Measurements from ENCODE around the gene MORC2.

Gene MORC2

DNA sequence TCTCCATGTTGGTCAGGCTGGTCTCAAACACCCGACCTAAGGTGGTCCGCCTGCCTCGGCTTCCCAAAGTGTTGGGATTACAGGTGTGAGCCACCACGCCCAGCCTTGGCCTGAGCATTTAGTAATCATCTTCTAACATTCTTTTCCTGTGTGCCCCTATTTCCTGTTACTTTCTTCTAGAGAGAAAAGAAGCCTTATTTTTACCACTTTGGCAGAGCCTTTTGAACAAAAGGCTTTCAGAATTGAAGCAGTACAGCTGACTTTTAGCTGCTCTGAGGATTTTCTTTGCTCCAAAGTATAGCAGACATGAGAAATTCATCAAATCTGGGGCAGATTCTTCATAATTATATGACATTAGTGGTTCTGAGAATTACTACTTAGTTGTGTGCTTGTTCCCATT is 13.4 kb downstream of the MORC2 start:
- Histone ChIP-seq H3K4me3 (ENCODE audit: low read depth in 1 of 5, low read length in 5 of 5) (no peak overlapping the region), H3K27ac (ENCODE audit: low read depth, low read length) (no peak overlapping the region), H3K9ac (ENCODE audit: low read length in 5 of 5) (no peak overlapping the region), H3K36me3 (ENCODE audit: control insufficient read depth in 5 of 5, insufficient read depth in 5 of 5, low read length in 5 of 5) (peaks cover 15 to 40% (median 29%) of the 10 kb centered on the region in 5 donors), H3K4me1 (ENCODE audit: control insufficient read depth in 5 of 5, insufficient read depth in 5 of 5, low read length in 5 of 5) (no peaks in the 10 kb centered on the region), H3K27me3 (ENCODE audit: control insufficient read depth in 5 of 5, insufficient read depth in 4 of 5, low read length in 5 of 5) (no peaks in the 10 kb centered on the region), H3K9me3 (ENCODE audit: control insufficient read depth in 5 of 5, low read length in 5 of 5) (no peaks in the 10 kb centered on the region)

DNA sequence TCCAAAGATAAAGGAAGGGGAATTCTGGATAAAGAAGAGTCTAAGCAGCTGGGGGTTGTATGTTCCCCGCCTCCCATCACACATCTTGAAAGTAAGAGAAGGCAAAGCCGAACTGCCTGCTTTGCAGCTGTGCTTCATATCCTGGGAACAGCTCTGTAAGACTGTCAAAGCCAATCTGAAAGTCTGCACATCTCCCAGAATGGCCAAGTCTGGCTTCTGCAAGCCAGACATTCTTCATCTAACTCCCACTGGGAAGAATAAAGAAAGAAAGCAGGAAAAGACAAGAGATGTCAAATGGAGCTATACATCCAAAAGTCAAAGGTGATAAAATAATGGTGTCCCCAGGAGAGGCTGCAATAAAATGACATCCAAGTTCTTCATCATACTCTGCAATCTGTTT is 15.4 kb downstream of the MORC2 start:
- no peak overlapping the region for H3K4me3 ChIP-seq (ENCODE audit: low read depth in 1 of 5, low read length in 5 of 5)
- H3K36me3 ChIP-seq (ENCODE audit: control insufficient read depth in 5 of 5, insufficient read depth in 5 of 5, low read length in 5 of 5), result peaks cover 27 to 59% (median 48%) of the 10 kb centered on the region in 5 donors
- H3K4me1 ChIP-seq (ENCODE audit: control insufficient read depth in 5 of 5, insufficient read depth in 5 of 5, low read length in 5 of 5), result peaks cover 0 to 2% (median 0%) of the 10 kb centered on the region in 5 donors
- no peak overlapping the region for H3K9ac ChIP-seq (ENCODE audit: low read length in 5 of 5)
- no peaks in the 10 kb centered on the region for H3K27me3 ChIP-seq (ENCODE audit: control insufficient read depth in 5 of 5, insufficient read depth in 4 of 5, low read length in 5 of 5)
- no peaks in the 10 kb centered on the region for H3K9me3 ChIP-seq (ENCODE audit: control insufficient read depth in 5 of 5, low read length in 5 of 5)
- H3K27ac ChIP-seq (ENCODE audit: low read depth, low read length), result no peak overlapping the region

DNA sequence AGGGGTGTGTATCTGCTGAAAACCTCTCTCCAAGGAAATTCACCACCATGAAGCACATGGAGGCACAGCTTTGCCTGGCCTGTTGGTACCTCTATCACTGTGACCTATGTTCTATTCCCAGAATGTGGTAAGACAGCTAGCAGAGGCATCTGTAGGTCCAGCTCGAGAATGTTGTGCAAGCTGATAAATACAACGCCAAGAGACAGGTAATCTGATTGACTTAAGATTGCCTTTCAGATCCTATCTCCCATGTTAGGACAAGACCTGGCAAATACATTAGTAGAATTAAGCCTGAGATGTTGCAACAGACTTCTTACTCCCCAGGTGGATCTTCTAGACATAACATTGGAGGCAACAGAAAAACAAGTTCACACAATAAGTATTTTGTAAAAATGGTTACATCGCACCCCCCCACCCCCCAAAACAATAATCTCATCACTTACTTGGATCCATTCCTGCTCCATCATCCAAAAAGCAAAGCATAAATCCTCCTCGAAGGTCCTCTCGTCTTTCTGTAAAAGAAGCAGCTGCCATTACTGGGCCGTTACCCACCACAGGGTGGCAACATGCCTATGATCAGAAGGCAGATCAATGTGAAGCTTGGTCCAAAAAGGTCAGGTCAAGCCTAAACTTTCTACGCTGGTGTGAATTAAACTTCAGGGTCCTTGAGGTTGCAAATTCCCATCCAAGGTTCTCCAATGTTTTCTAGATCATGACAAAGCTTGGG is 18.5 kb downstream of the MORC2 start:
- no peak overlapping the region for H3K27ac ChIP-seq (ENCODE audit: low read depth, low read length)

DNA sequence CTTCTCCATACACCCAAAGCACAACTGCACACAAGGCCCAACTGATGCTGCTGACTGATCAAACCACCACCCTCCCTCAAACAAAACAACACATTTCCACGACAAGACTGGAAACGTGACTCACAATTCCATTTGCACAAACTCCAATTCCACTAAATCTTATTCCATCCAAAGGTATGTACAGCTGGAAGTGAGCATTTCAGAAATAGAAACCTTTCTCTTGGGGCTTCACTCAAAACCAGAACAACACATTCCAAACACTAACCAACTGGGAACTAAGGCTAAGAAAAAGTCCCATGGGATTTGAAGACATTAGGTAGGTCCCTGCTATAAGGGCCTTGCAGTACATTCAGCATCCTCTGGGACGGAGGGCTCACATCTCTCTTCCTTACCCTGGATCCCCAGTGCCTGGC is 19.6 kb downstream of the MORC2 start:
- H3K27ac ChIP-seq (ENCODE audit: low read depth, low read length), result no peak overlapping the region

More for the DNA sequence above, 18.5 kb downstream of the MORC2 start:
- Histone ChIP-seq H3K9me3 (ENCODE audit: control insufficient read depth in 5 of 5, low read length in 5 of 5) (no peaks in the 10 kb centered on the region), H3K36me3 (ENCODE audit: control insufficient read depth in 5 of 5, insufficient read depth in 5 of 5, low read length in 5 of 5) (peaks cover 29 to 74% (median 56%) of the 10 kb centered on the region in 5 donors), H3K27me3 (ENCODE audit: control insufficient read depth in 5 of 5, insufficient read depth in 4 of 5, low read length in 5 of 5) (no peaks in the 10 kb centered on the region), H3K9ac (ENCODE audit: low read length in 5 of 5) (no peak overlapping the region), H3K4me1 (ENCODE audit: control insufficient read depth in 5 of 5, insufficient read depth in 5 of 5, low read length in 5 of 5) (peaks cover 0 to 22% (median 10%) of the 10 kb centered on the region in 5 donors), H3K4me3 (ENCODE audit: low read depth in 1 of 5, low read length in 5 of 5) (no peak overlapping the region)

DNA sequence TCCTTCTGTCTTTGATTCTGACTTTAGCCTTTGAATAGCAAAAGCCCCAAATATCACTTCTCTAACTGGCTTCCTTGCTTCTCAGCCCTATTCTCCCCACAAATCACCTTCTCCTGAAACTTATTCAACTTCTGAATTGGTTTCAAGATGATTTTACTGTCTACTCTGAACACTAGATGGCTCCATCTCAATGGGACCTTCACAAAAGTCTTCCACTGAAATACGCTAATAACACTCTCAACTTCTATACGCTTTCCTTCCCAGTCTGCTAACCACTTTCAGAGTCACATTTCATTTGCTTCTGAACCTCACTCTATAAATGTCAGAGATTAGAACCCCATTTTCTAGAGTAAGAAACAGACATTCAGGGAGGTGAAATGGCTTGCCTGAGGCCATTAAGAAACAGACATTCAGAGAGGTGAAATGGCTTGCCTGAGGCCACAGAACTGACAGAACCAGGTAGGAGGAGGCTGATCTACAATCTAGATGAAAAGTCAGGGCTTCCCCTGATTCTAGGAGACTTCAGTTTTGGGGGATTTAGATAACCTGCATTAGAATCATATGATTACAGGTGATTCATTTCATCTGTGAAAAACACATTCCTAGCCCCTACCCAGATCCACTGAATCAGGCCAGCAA is 20.6 kb downstream of the MORC2 start:
- peak overlapping the region in 1 of 5 donors; percentile 71 for H3K9ac ChIP-seq (ENCODE audit: low read length in 5 of 5)
- no peak overlapping the region for H3K4me3 ChIP-seq (ENCODE audit: low read depth in 1 of 5, low read length in 5 of 5)
- H3K9me3 ChIP-seq (ENCODE audit: control insufficient read depth in 5 of 5, low read length in 5 of 5), result no peaks in the 10 kb centered on the region
- no peaks in the 10 kb centered on the region for H3K27me3 ChIP-seq (ENCODE audit: control insufficient read depth in 5 of 5, insufficient read depth in 4 of 5, low read length in 5 of 5)
- peaks cover 27 to 82% (median 66%) of the 10 kb centered on the region in 5 donors for H3K36me3 ChIP-seq (ENCODE audit: control insufficient read depth in 5 of 5, insufficient read depth in 5 of 5, low read length in 5 of 5)
- H3K27ac ChIP-seq (ENCODE audit: low read depth, low read length), result peak overlapping the region; percentile 58
- H3K4me1 ChIP-seq (ENCODE audit: control insufficient read depth in 5 of 5, insufficient read depth in 5 of 5, low read length in 5 of 5), result peaks cover 0 to 22% (median 10%) of the 10 kb centered on the region in 5 donors

More for the DNA sequence above, 19.6 kb downstream of the MORC2 start:
- H3K4me3 ChIP-seq (ENCODE audit: low read depth in 1 of 5, low read length in 5 of 5), result no peak overlapping the region
- no peaks in the 10 kb centered on the region for H3K27me3 ChIP-seq (ENCODE audit: control insufficient read depth in 5 of 5, insufficient read depth in 4 of 5, low read length in 5 of 5)
- H3K9ac ChIP-seq (ENCODE audit: low read length in 5 of 5), result no peak overlapping the region
- peaks cover 31 to 77% (median 64%) of the 10 kb centered on the region in 5 donors for H3K36me3 ChIP-seq (ENCODE audit: control insufficient read depth in 5 of 5, insufficient read depth in 5 of 5, low read length in 5 of 5)
- H3K9me3 ChIP-seq (ENCODE audit: control insufficient read depth in 5 of 5, low read length in 5 of 5), result no peaks in the 10 kb centered on the region
- H3K4me1 ChIP-seq (ENCODE audit: control insufficient read depth in 5 of 5, insufficient read depth in 5 of 5, low read length in 5 of 5), result peaks cover 0 to 22% (median 10%) of the 10 kb centered on the region in 5 donors

DNA sequence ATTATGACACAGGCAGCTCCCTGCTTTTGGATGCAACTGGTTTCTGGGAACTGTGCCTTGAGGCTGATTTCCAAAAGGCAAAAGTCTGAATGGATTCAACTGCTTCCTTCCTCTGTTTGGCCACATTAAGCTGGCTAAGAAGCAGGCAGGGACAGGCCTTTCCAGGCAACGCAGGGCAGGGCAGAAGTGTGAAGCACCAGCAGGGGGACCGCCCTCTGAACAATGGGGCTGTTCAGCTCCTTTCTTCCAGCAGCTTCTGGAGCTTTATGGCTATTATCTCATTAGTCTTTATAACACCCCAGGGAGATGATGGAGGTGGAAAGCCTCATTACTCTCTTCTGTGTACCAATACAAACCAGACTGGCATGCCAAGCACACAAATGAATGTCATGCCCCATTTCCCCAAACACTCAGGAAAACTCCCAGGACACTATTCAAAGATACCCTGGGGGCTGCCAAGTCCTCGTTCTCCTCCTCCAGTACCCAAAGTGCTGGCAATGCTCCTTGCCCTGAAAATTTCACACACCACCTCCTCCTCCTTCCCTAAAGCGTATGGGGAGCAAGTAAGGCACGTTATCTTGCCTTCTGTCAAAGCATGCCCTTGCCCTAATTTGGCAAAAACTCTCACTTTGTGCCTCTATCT is 21.3 kb downstream of the MORC2 start:
- Histone ChIP-seq H3K9me3 (ENCODE audit: control insufficient read depth in 5 of 5, low read length in 5 of 5) (no peaks in the 10 kb centered on the region), H3K36me3 (ENCODE audit: control insufficient read depth in 5 of 5, insufficient read depth in 5 of 5, low read length in 5 of 5) (peaks cover 20 to 82% (median 66%) of the 10 kb centered on the region in 5 donors), H3K9ac (ENCODE audit: low read length in 5 of 5) (peak overlapping the region in 2 of 5 donors; percentile 30 to 71), H3K4me1 (ENCODE audit: control insufficient read depth in 5 of 5, insufficient read depth in 5 of 5, low read length in 5 of 5) (peaks cover 0 to 22% (median 10%) of the 10 kb centered on the region in 5 donors), H3K4me3 (ENCODE audit: low read depth in 1 of 5, low read length in 5 of 5) (no peak overlapping the region), H3K27me3 (ENCODE audit: control insufficient read depth in 5 of 5, insufficient read depth in 4 of 5, low read length in 5 of 5) (no peaks in the 10 kb centered on the region), H3K27ac (ENCODE audit: low read depth, low read length) (peak overlapping the region; percentile 58)

DNA sequence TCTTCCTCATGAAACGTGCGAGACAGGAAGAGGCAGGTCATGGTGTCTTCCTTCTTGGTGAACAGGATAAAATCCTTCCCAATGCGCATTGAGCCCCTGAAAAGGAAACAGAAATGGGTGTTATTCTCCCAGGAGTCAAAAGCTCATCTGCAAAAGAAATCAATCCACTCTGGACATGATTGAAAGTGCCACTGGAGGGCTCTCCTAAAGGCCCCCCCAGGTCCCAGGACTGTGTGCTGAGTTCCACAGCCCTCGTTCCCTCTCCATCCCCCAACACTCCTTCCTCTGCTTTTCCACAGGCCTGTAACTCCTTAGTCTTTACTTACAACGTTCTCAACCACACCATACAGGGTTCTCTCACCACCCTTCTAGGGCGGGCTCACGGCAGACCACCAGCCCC is 22.2 kb downstream of the MORC2 start:
- Histone ChIP-seq H3K9ac (ENCODE audit: low read length in 5 of 5) (no peak overlapping the region), H3K9me3 (ENCODE audit: control insufficient read depth in 5 of 5, low read length in 5 of 5) (no peaks in the 10 kb centered on the region), H3K27me3 (ENCODE audit: control insufficient read depth in 5 of 5, insufficient read depth in 4 of 5, low read length in 5 of 5) (no peaks in the 10 kb centered on the region), H3K27ac (ENCODE audit: low read depth, low read length) (peak overlapping the region; percentile 58), H3K4me1 (ENCODE audit: control insufficient read depth in 5 of 5, insufficient read depth in 5 of 5, low read length in 5 of 5) (peaks cover 0 to 22% (median 10%) of the 10 kb centered on the region in 5 donors), H3K36me3 (ENCODE audit: control insufficient read depth in 5 of 5, insufficient read depth in 5 of 5, low read length in 5 of 5) (peaks cover 20 to 90% (median 75%) of the 10 kb centered on the region in 5 donors), H3K4me3 (ENCODE audit: low read depth in 1 of 5, low read length in 5 of 5) (no peak overlapping the region)

DNA sequence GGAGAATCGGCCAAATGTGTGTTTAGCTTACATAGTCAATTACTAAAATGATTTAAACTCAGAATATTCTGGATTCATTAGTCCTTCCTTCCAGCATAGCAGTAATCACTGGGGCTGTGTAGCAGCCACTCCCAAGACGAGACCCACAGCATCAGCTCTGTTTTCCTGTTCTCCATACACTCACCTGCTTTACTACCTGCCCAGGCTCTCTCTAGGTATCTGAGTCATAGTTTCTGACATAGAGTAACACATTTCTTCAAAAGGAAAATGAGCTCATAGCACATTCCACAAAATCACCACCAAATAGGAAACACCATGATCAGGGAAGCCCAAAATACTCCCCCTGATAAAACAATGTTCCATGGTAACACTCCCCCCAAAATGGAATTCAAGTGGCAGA is 22.9 kb downstream of the MORC2 start:
- Histone ChIP-seq H3K4me3 (ENCODE audit: low read depth in 1 of 5, low read length in 5 of 5) (no peak overlapping the region), H3K4me1 (ENCODE audit: control insufficient read depth in 5 of 5, insufficient read depth in 5 of 5, low read length in 5 of 5) (peaks cover 0 to 22% (median 10%) of the 10 kb centered on the region in 5 donors), H3K36me3 (ENCODE audit: control insufficient read depth in 5 of 5, insufficient read depth in 5 of 5, low read length in 5 of 5) (peaks cover 20 to 90% (median 76%) of the 10 kb centered on the region in 5 donors), H3K27me3 (ENCODE audit: control insufficient read depth in 5 of 5, insufficient read depth in 4 of 5, low read length in 5 of 5) (no peaks in the 10 kb centered on the region), H3K9me3 (ENCODE audit: control insufficient read depth in 5 of 5, low read length in 5 of 5) (no peaks in the 10 kb centered on the region), H3K27ac (ENCODE audit: low read depth, low read length) (no peak overlapping the region), H3K9ac (ENCODE audit: low read length in 5 of 5) (no peak overlapping the region)

DNA sequence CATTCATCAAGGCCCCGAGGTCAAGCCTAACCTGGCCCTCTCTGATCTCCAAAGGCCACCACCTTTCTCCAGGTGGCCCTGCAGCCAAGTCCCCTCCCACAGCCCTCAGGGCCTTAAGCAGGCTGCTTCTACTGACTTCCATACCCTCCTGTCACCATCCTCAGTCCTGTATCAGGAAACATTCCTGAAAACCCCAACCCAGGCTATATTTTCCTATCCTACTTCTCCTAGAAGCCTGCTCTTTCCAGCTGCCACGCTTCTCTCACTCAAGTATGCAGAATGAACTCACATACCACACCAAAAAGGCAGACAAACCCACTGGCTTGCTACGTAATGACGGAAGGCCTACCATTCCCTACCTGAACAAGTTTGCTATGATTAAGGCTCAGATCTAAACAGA is 23.6 kb downstream of the MORC2 start:
- no peak overlapping the region for H3K9ac ChIP-seq (ENCODE audit: low read length in 5 of 5)
- H3K27me3 ChIP-seq (ENCODE audit: control insufficient read depth in 5 of 5, insufficient read depth in 4 of 5, low read length in 5 of 5), result no peaks in the 10 kb centered on the region
- H3K9me3 ChIP-seq (ENCODE audit: control insufficient read depth in 5 of 5, low read length in 5 of 5), result no peaks in the 10 kb centered on the region
- H3K27ac ChIP-seq (ENCODE audit: low read depth, low read length), result no peak overlapping the region
- H3K36me3 ChIP-seq (ENCODE audit: control insufficient read depth in 5 of 5, insufficient read depth in 5 of 5, low read length in 5 of 5), result peaks cover 19 to 90% (median 77%) of the 10 kb centered on the region in 5 donors
- H3K4me3 ChIP-seq (ENCODE audit: low read depth in 1 of 5, low read length in 5 of 5), result no peak overlapping the region
- peaks cover 0 to 22% (median 10%) of the 10 kb centered on the region in 5 donors for H3K4me1 ChIP-seq (ENCODE audit: control insufficient read depth in 5 of 5, insufficient read depth in 5 of 5, low read length in 5 of 5)

DNA sequence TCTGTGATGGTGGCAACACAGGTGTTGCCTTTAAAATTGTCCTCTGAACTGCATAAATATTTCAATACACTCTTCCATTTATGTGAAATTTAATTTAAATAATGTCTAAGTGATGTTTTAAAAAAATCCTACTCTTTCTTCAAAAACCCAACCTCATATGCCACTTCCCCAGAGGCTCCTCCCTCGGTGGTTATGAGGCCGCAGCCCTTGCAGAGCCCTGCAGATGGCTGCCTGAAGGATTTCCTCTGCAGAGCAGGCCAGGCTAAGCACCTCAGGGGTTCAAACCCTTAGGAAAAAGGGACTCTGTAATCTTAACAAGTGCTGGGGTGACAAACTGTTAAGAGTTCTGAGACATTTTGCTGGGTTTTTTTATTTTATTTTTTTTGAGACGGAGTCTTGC is 25.2 kb downstream of the MORC2 start:
- peaks cover 9 to 89% (median 74%) of the 10 kb centered on the region in 5 donors for H3K36me3 ChIP-seq (ENCODE audit: control insufficient read depth in 5 of 5, insufficient read depth in 5 of 5, low read length in 5 of 5)
- H3K9ac ChIP-seq (ENCODE audit: low read length in 5 of 5), result no peak overlapping the region
- H3K4me1 ChIP-seq (ENCODE audit: control insufficient read depth in 5 of 5, insufficient read depth in 5 of 5, low read length in 5 of 5), result peaks cover 0 to 22% (median 10%) of the 10 kb centered on the region in 5 donors
- no peaks in the 10 kb centered on the region for H3K9me3 ChIP-seq (ENCODE audit: control insufficient read depth in 5 of 5, low read length in 5 of 5)
- no peak overlapping the region for H3K27ac ChIP-seq (ENCODE audit: low read depth, low read length)
- H3K27me3 ChIP-seq (ENCODE audit: control insufficient read depth in 5 of 5, insufficient read depth in 4 of 5, low read length in 5 of 5), result no peaks in the 10 kb centered on the region
- H3K4me3 ChIP-seq (ENCODE audit: low read depth in 1 of 5, low read length in 5 of 5), result no peak overlapping the region
